Measurements from ENCODE around the gene SDHA. TPM values are rescaled to one million over a fixed set of nuclear protein-coding genes. Genes with fewer than 3 reads are reported as not detected.
"Not testable (repeated sequence)": the region's sequence is repeated elsewhere in the genome, so short reads cannot be mapped to it uniquely, and the experiment has no call there.

Gene SDHA
- 81.2 TPM for total RNA-seq (2013)
- polyA plus RNA-seq (10 to 100 TPM; 55.0 to 98.0 (median 91.5) TPM), polyA minus RNA-seq (86.2 and 119 TPM in 2 replicates), total RNA-seq (5.3 to 19.1 (median 10.1) reads per million in 11 experiments)

GRCh38 chr5:217494-218456, at the start of gene SDHA, which contains the start of gene CCDC127:
SDHA (plus strand) TSS chr5:218320; CDS start chr5:218356, 36 bp downstream.
CCDC127 (minus strand) TSS chr5:218153; CDS start chr5:216849, 1,304 bp downstream.
- intact Hi-C loops (cut with micrococcal nuclease): loop anchor here in 1 of 2 donors (2.0 kb wide), 1 partner anchor 53 kb away; the partner anchor contains the start of gene PDCD6
- Histone ChIP-seq H3K4me2 (replicated peaks; ENCODE audit: extremely low read depth, low read length, poor library complexity, severe bottlenecking) (peak within 1 kb of the TSS; percentile 83), H3K4me1 (ENCODE audit: control insufficient read depth in 1 of 2, insufficient read depth in 2 of 2, low read length in 2 of 2) (peaks cover 24% of the 10 kb centered on the region in 2 donors), H3K9ac (ENCODE audit: insufficient read depth, low read length, poor library complexity, severe bottlenecking) (peak within 1 kb of the TSS; percentile 92), H3K79me2 (ENCODE audit: insufficient read depth, low read length) (peaks cover 55% of the 10 kb centered on the region), H2AFZ (ENCODE audit: insufficient read depth, low read depth, low read length, poor library complexity, severe bottlenecking) (peak within 1 kb of the TSS; percentile 93), H4K20me1 (ENCODE audit: insufficient read depth, low read length) (peaks cover 39% of the 10 kb centered on the region), H3K4me3 (replicated peaks in 1 of 3; ENCODE audit: low read depth in 2 of 3, low read length in 3 of 3) (peak within 1 kb of the TSS; percentile 84 to 97 (median 95)), H3K27ac (ENCODE audit: low read depth in 1 of 2, low read length in 2 of 2) (peak within 1 kb of the TSS; percentile 44 to 81)
- Mint-ChIP-seq H3K4me3 (peak within 1 kb of the TSS; percentile 96 to 98), H3K27ac (peak within 1 kb of the TSS; percentile 73 to 90 (median 86)), H3K4me1 (peaks cover 46% of the 10 kb centered on the region), H3K36me3 (peaks cover 15 to 32% of the 10 kb centered on the region in 2 donors)
- not testable (repeated sequence) for H3K36me3 ChIP-seq (replicated peaks in 1 of 2; ENCODE audit: control insufficient read depth in 1 of 2, insufficient read depth in 2 of 2, low read length in 2 of 2); H3K9me3 Mint-ChIP-seq; H3K9me3 ChIP-seq (replicated peaks in 1 of 2; ENCODE audit: control insufficient read depth in 1 of 2, insufficient read depth in 1 of 2, low read length in 2 of 2); H3K27me3 Mint-ChIP-seq (ENCODE audit: low read depth in 3 of 3); H3K27me3 ChIP-seq (ENCODE audit: control insufficient read depth in 2 of 2, insufficient read depth in 2 of 2, low read length in 2 of 2)
- WGBS (ENCODE audit: insufficient coverage): under 1% methylated on average over 69 of the region's 75 CpGs
- DNase-seq: peak; percentile 92 to 94 (median 92)

- intact Hi-C loops (cut with micrococcal nuclease): no loop called here
- Histone ChIP-seq H3K4me2 (replicated peaks; ENCODE audit: extremely low read depth, low read length, poor library complexity, severe bottlenecking) (no peak overlapping the region), H3K27ac (ENCODE audit: low read depth in 1 of 2, low read length in 2 of 2) (no peak overlapping the region), H3K9ac (ENCODE audit: insufficient read depth, low read length, poor library complexity, severe bottlenecking) (no peak overlapping the region), H3K27me3 (ENCODE audit: control insufficient read depth in 2 of 2, insufficient read depth in 2 of 2, low read length in 2 of 2) (no peaks in the 10 kb centered on the region), H4K20me1 (ENCODE audit: insufficient read depth, low read length) (no peaks in the 10 kb centered on the region), H3K79me2 (ENCODE audit: insufficient read depth, low read length) (no peaks in the 10 kb centered on the region), H3K9me3 (replicated peaks in 1 of 2; ENCODE audit: control insufficient read depth in 1 of 2, insufficient read depth in 1 of 2, low read length in 2 of 2) (peaks cover 0 to 7% of the 10 kb centered on the region in 2 donors), H3K36me3 (replicated peaks in 1 of 2; ENCODE audit: control insufficient read depth in 1 of 2, insufficient read depth in 2 of 2, low read length in 2 of 2) (no peaks in the 10 kb centered on the region), H3K4me3 (replicated peaks in 1 of 3; ENCODE audit: low read depth in 2 of 3, low read length in 3 of 3) (no peak overlapping the region), H2AFZ (ENCODE audit: insufficient read depth, low read depth, low read length, poor library complexity, severe bottlenecking) (no peak overlapping the region), H3K4me1 (ENCODE audit: control insufficient read depth in 1 of 2, insufficient read depth in 2 of 2, low read length in 2 of 2) (no peaks in the 10 kb centered on the region)
- no peaks in the 10 kb centered on the region for H3K36me3 Mint-ChIP-seq
- H3K9me3 Mint-ChIP-seq: peaks cover 1 to 13% (median 6%) of the 10 kb centered on the region in 7 donors
- WGBS (ENCODE audit: insufficient coverage): 72% methylated on average over 30 of the region's 32 CpGs
- no peak for TF ChIP-seq CTCF (IDR thresholded peaks at IDR 0.05)
- no peak overlapping the region for H3K4me3 Mint-ChIP-seq
- no peak overlapping the region for H3K27ac Mint-ChIP-seq
- H3K27me3 Mint-ChIP-seq (ENCODE audit: low read depth in 3 of 3): peaks cover 0 to 2% (median 0%) of the 10 kb centered on the region in 3 donors
- H3K4me1 Mint-ChIP-seq: no peaks in the 10 kb centered on the region
- no peak for DNase-seq
Observed at GRCh38 chr5:169071-169727, 48.9 kb upstream of the SDHA start.

All from CD14-positive monocyte (primary cell).